CD8-positive, alpha-beta memory T cell (primary cell): ENCODE results near the gene NEK4. TPM values are rescaled to one million over a fixed set of nuclear protein-coding genes. Genes with fewer than 3 reads are reported as not detected.
"Not testable (repeated sequence)": the region's sequence is repeated elsewhere in the genome, so short reads cannot be mapped to it uniquely, and the experiment has no call there.

Source experiments
- CTCF ChIA-PET: fragments of 350-600 bp; sonication (Branson Sonifier 250); formaldehyde crosslinking; loops from one replicate; lab custom pipeline; 2021; ENCODE audit warnings: antibody characterized with exemption; lab: Charles Lee
- POLR2A ChIA-PET: fragments of 350-600 bp; sonication (Branson Sonifier 250); formaldehyde crosslinking; loops from one replicate; lab custom pipeline; 2021; ENCODE audit warnings: antibody characterized with exemption; lab: Charles Lee
- DNase-seq, 5 donors: peaks; one replicate each; pipeline versions ENCODE4 v3.0.0 to v3.0.0-alpha.2; 2020 to 2022; ENCODE audit warnings: mixed read lengths in 1 of 5
- H3K27ac ChIP-seq: one replicate; pipeline ENCODE4 v1.7.0; 2013; ENCODE audit warnings: low read depth, mild to moderate bottlenecking, low read length, moderate library complexity
- H3K27me3 ChIP-seq: 2 replicates; pipeline ENCODE4 v1.7.0; 2013; ENCODE audit warnings: low read length, mild to moderate bottlenecking; ENCODE audit not compliant: insufficient read depth, poor library complexity, severe bottlenecking
- H3K36me3 ChIP-seq: 2 replicates; pipeline ENCODE4 v1.7.0; 2013; ENCODE audit warnings: mild to moderate bottlenecking, low read length, moderate library complexity; ENCODE audit not compliant: insufficient read depth
- H3K4me1 ChIP-seq: 2 replicates; pipeline ENCODE4 v1.7.0; 2013; ENCODE audit warnings: mild to moderate bottlenecking, low read length, moderate library complexity; ENCODE audit not compliant: insufficient read depth
- H3K4me3 ChIP-seq: 2 replicates; pipeline ENCODE4 v1.7.0; 2013; ENCODE audit warnings: mild to moderate bottlenecking, low read length
- H3K9me3 ChIP-seq: 2 replicates; pipeline ENCODE4 v1.7.0; 2013; ENCODE audit warnings: mild to moderate bottlenecking, low read length
- H3K27ac Mint-ChIP-seq, 8 donors: one replicate each; pipeline ENCODE4 v1.8.0; 2020 to 2021; ENCODE audit warnings: mixed read lengths in 8 of 8, mild to moderate bottlenecking in 6 of 8, inconsistent platforms in 3 of 8, moderate library complexity in 3 of 8
- H3K27me3 Mint-ChIP-seq, 2 donors: one replicate each; pipeline ENCODE4 v1.8.0; 2020 to 2021; ENCODE audit warnings: mixed read lengths in 2 of 2, mild to moderate bottlenecking in 1 of 2, moderate library complexity in 1 of 2
- H3K36me3 Mint-ChIP-seq, 3 donors: one replicate each; pipeline ENCODE4 v1.8.0; 2020 to 2021; ENCODE audit warnings: mixed read lengths in 3 of 3, inconsistent platforms in 1 of 3, mild to moderate bottlenecking in 1 of 3
- H3K4me1 Mint-ChIP-seq, 3 donors: one replicate each; pipeline ENCODE4 v1.8.0; 2020 to 2021; ENCODE audit warnings: mixed read lengths in 3 of 3, inconsistent platforms in 1 of 3, mild to moderate bottlenecking in 1 of 3
- H3K4me3 Mint-ChIP-seq, 7 donors: one replicate each; pipeline ENCODE4 v1.8.0; 2020 to 2021; ENCODE audit warnings: mixed read lengths in 7 of 7, mild to moderate bottlenecking in 6 of 7, moderate library complexity in 4 of 7, inconsistent platforms in 2 of 7
- H3K9me3 Mint-ChIP-seq, 5 donors: one replicate each; pipeline ENCODE4 v1.8.0; 2020 to 2022; ENCODE audit warnings: mixed read lengths in 5 of 5, mild to moderate bottlenecking in 3 of 5, moderate library complexity in 2 of 5, inconsistent platforms in 1 of 5
- polyA plus RNA-seq: library from polyadenylated mRNA; unstranded; fragments of 300-500 nt; fragmentation: Illumina TruSeq; gene quantifications from one replicate; pipeline ENCODE4 v1.2.3, GENCODE V29; 2021
- total RNA-seq, 2 experiments: library from RNA; stranded (reverse); gene quantifications; one replicate each; pipeline ENCODE4 v1.2.3, GENCODE V29; 2021

Gene NEK4
- total and polyA plus RNA-seq, 3 experiments from 2014 or later, result 11.4 to 35.7 (median 33.5) TPM

DNA sequence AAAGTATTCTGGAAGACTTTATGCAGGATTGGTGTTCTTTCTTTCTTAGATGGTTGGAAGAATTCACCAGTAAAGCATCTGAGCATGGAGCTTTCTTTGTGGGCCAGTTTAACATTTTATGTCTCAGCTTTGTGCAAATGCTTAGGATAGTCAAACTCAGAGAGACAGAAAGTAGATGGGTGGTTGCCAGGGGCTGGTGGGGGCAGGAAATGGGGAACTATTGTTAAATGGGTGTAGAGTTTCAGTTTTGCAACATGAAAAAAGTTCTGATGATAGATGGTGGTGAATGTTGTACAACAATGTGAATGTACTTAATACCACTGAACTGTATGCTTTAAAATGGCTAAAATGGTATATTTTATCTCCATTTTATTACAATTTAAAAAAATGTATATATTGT lies 40.1 kb downstream of the NEK4 start:
- Histone ChIP-seq H3K36me3 (peaks cover 11% of the 10 kb centered on the region), H3K27ac (no peak overlapping the region), H3K9me3 (peaks cover 8% of the 10 kb centered on the region), H3K4me3 (no peak overlapping the region), H3K4me1 (no peaks in the 10 kb centered on the region), H3K27me3 (no peaks in the 10 kb centered on the region)
- Mint-ChIP-seq H3K4me1 (peaks cover 0 to 4% (median 0%) of the 10 kb centered on the region in 3 donors), H3K27me3 (no peaks in the 10 kb centered on the region), H3K27ac (peak overlapping the region in 1 of 8 donors; percentile 51), H3K9me3 (peaks cover 0 to 31% (median 20%) of the 10 kb centered on the region in 5 donors), H3K4me3 (no peak overlapping the region), H3K36me3 (peaks cover 32 to 71% (median 67%) of the 10 kb centered on the region in 3 donors)
- ChIA-PET CTCF (no interaction called here), POLR2A (no interaction called here)
- DNase-seq, result no peak

DNA sequence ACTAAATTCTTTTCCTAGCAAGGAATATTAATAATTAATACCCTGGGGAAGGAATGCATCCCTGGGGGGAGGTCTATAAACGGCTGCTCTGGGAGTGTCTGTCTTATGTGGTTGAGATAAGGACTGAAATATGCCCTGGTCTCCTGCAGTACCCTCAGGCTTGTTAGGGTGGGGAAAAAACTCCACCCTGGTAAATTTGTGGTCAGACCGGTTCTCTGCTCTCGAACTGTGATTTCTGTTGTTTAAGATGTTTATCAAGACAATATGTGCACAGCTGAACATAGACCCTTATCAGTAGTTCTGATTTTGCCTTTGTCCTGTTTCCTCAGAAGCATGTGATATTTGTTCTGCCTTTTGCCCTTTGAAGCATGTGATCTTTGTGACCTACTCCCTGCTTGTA lies 42.0 kb downstream of the NEK4 start:
- H3K27ac Mint-ChIP-seq, H3K4me3 Mint-ChIP-seq, POLR2A ChIA-PET, H3K36me3 ChIP-seq, H3K27me3 Mint-ChIP-seq, H3K27me3 ChIP-seq, H3K4me1 Mint-ChIP-seq, H3K4me1 ChIP-seq, H3K9me3 ChIP-seq, DNase-seq, H3K27ac ChIP-seq, H3K4me3 ChIP-seq, CTCF ChIA-PET: not testable (repeated sequence)
- Mint-ChIP-seq H3K36me3 (peaks cover 25 to 61% (median 53%) of the 10 kb centered on the region in 3 donors), H3K9me3 (peaks cover 0 to 31% (median 20%) of the 10 kb centered on the region in 5 donors)

DNA sequence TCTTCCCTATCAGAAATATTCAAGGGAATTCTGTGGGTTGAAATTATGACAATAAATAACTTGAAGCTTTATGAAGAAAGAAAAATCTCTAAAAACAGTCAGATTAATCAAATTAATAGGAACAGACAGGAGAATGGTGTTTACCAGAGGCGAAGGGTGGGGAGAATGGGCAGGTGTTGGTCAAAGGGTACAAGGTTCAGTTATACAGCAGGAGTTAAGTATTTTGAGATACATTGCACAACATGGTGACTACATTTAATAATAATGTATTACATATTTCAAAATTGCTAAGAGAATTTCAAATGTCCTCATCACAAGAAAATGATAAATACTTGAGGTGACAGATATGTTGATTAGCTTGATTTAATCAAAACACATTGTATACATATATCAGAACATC lies 46.2 kb downstream of the NEK4 start:
- CTCF ChIA-PET, result no interaction called here

DNA sequence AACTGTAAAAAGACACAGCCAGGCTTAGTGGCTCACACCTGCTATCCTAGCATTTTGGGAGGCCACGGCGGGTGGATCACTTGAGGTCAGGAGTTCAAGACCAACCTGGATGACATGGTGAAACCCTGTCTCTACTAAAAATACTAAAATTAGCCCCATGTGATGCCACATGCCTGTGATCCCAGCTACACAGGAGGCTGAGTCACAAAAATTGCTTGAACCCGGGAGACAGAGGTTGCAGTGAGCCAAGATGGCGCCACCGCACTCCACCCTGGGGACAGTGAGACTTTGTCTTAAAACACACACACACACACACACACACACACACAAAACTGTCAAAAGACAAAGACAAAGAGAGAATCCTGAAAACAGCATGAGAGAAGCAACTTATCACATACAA lies 46.8 kb downstream of the NEK4 start:
- H3K9me3 ChIP-seq, result no peaks in the 10 kb centered on the region
- H3K27me3 Mint-ChIP-seq, result no peaks in the 10 kb centered on the region
- POLR2A ChIA-PET, result no interaction called here
- H3K4me1 Mint-ChIP-seq, result peaks cover 16 to 23% (median 22%) of the 10 kb centered on the region in 3 donors
- DNase-seq, result no peak
- no peaks in the 10 kb centered on the region for H3K36me3 ChIP-seq
- H3K27ac Mint-ChIP-seq, result peak overlapping the region in 1 of 8 donors; percentile 10
- H3K9me3 Mint-ChIP-seq, result peaks cover 4 to 14% (median 7%) of the 10 kb centered on the region in 5 donors
- no peak overlapping the region for H3K27ac ChIP-seq
- H3K27me3 ChIP-seq, result no peaks in the 10 kb centered on the region
- H3K4me1 ChIP-seq, result peaks cover 23% of the 10 kb centered on the region
- CTCF ChIA-PET, result no interaction called here
- H3K36me3 Mint-ChIP-seq, result peaks cover 6 to 31% (median 29%) of the 10 kb centered on the region in 3 donors
- no peak overlapping the region for H3K4me3 Mint-ChIP-seq
- H3K4me3 ChIP-seq, result no peak overlapping the region

More for the DNA sequence above, 46.2 kb downstream of the NEK4 start:
- POLR2A ChIA-PET, result no interaction called here
- Mint-ChIP-seq H3K27ac (no peak overlapping the region), H3K4me3 (no peak overlapping the region), H3K4me1 (peaks cover 16 to 23% (median 22%) of the 10 kb centered on the region in 3 donors), H3K36me3 (peaks cover 9 to 32% (median 30%) of the 10 kb centered on the region in 3 donors), H3K9me3 (peaks cover 3 to 16% (median 12%) of the 10 kb centered on the region in 5 donors), H3K27me3 (no peaks in the 10 kb centered on the region)
- no peak overlapping the region for H3K4me3 ChIP-seq
- DNase-seq, result no peak
- no peak overlapping the region for H3K27ac ChIP-seq
- H3K36me3 ChIP-seq, result no peaks in the 10 kb centered on the region
- no peaks in the 10 kb centered on the region for H3K9me3 ChIP-seq
- peaks cover 23% of the 10 kb centered on the region for H3K4me1 ChIP-seq
- no peaks in the 10 kb centered on the region for H3K27me3 ChIP-seq

DNA sequence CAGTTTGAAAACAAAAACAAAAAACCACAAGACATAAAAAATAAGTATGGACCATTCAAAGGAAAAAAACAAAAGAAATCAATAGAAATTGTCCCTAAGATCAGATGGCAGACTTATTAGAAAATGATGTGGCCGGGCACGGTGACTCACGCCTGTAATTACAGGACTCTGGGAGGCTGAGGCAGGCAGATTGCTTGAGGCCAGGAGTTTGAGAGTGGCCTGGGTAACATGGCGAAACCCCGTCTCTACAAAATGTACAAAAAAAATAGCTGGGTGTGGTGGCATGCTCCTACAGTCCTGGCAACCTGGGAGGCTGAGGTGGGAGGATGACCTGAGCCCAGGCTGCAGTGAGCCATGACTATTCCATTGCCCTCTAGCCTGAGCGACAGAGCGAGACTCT lies 48.2 kb downstream of the NEK4 start:
- ChIA-PET POLR2A (no interaction called here), CTCF (no interaction called here)
- Histone ChIP-seq H3K4me3 (no peak overlapping the region), H3K27me3 (no peaks in the 10 kb centered on the region), H3K27ac (no peak overlapping the region), H3K4me1 (peaks cover 23% of the 10 kb centered on the region), H3K9me3 (no peaks in the 10 kb centered on the region), H3K36me3 (no peaks in the 10 kb centered on the region)
- peaks cover 16 to 23% (median 22%) of the 10 kb centered on the region in 3 donors for H3K4me1 Mint-ChIP-seq
- H3K9me3 Mint-ChIP-seq, result peaks cover 0 to 8% (median 3%) of the 10 kb centered on the region in 5 donors
- no peaks in the 10 kb centered on the region for H3K27me3 Mint-ChIP-seq
- peaks cover 7 to 29% (median 17%) of the 10 kb centered on the region in 3 donors for H3K36me3 Mint-ChIP-seq
- no peak overlapping the region for H3K4me3 Mint-ChIP-seq
- H3K27ac Mint-ChIP-seq, result peak overlapping the region in 2 of 8 donors; percentile 41 to 82
- no peak for DNase-seq

DNA sequence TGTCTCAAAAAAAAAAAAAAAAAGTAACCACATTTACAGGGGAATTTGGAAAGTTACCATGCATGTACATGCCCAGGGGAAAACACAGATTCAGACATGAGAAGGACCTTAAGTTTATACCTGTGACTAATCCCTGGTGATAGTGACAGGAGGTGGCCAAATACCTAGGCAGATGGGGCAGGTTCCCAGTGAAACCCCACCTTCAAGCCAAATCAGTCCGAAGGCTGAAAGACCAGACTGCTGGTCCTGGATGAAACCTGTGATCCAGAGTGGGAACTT lies 49.1 kb downstream of the NEK4 start:
- peaks cover 23% of the 10 kb centered on the region for H3K4me1 ChIP-seq
- H3K9me3 ChIP-seq, result no peaks in the 10 kb centered on the region
- Mint-ChIP-seq H3K36me3 (peaks cover 7 to 30% (median 16%) of the 10 kb centered on the region in 3 donors), H3K27me3 (no peaks in the 10 kb centered on the region), H3K4me3 (no peak overlapping the region), H3K27ac (no peak overlapping the region), H3K9me3 (peaks cover 0 to 8% (median 3%) of the 10 kb centered on the region in 5 donors), H3K4me1 (peaks cover 16 to 23% (median 22%) of the 10 kb centered on the region in 3 donors)
- H3K4me3 ChIP-seq, result no peak overlapping the region
- no peaks in the 10 kb centered on the region for H3K36me3 ChIP-seq
- CTCF ChIA-PET, result no interaction called here
- no peak for DNase-seq
- H3K27ac ChIP-seq, result no peak overlapping the region
- no peaks in the 10 kb centered on the region for H3K27me3 ChIP-seq
- POLR2A ChIA-PET, result no interaction called here

DNA sequence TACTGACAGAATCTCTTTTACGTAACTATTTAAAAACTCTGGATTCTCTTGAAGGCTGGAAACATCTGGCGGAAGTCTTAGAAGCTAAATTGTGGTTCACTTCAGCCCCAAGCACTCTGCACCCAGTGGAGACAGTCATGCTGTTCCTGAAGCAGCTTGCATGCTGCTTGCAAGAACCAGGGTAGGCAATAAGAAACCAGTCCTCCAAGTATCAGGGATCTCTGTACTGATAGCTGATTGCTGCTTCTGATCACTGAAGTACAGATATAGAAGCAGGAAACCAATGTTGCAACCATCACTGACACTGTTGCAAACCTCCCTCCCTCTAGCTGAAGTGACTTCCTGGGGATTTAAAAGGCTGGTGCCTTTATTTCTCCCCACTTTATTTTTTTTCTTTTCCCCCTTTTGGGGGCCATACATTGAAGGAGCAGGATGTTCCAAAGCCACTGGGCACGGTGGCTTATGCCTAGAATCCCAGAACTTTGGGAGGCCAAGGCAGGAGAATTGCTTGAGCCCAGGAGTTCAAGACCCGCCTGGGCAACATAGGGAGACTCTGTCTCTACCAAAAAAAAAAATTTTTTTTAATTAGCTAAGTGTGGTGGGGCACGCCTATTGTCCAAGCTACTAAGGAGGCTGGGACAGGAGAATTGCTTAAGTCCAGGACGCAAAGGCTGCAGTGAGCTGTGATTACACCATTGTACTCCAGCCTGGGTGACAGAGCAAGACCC lies 49.6 kb downstream of the NEK4 start:
- H3K27me3 ChIP-seq, result no peaks in the 10 kb centered on the region
- peaks cover 18 to 23% (median 22%) of the 10 kb centered on the region in 3 donors for H3K4me1 Mint-ChIP-seq
- no peaks in the 10 kb centered on the region for H3K9me3 ChIP-seq
- ChIA-PET POLR2A (no interaction called here), CTCF (no interaction called here)
- peaks cover 7 to 35% (median 16%) of the 10 kb centered on the region in 3 donors for H3K36me3 Mint-ChIP-seq
- peak in 1 of 5 donors; percentile 41 for DNase-seq
- no peaks in the 10 kb centered on the region for H3K36me3 ChIP-seq
- no peak overlapping the region for H3K4me3 ChIP-seq
- peaks cover 23% of the 10 kb centered on the region for H3K4me1 ChIP-seq
- H3K4me3 Mint-ChIP-seq, result peak overlapping the region in 4 of 7 donors; percentile 24 to 53 (median 44)
- peaks cover 0 to 8% (median 3%) of the 10 kb centered on the region in 5 donors for H3K9me3 Mint-ChIP-seq
- H3K27ac ChIP-seq, result no peak overlapping the region
- peak overlapping the region; percentile 27 to 88 (median 73) for H3K27ac Mint-ChIP-seq
- H3K27me3 Mint-ChIP-seq, result no peaks in the 10 kb centered on the region

DNA sequence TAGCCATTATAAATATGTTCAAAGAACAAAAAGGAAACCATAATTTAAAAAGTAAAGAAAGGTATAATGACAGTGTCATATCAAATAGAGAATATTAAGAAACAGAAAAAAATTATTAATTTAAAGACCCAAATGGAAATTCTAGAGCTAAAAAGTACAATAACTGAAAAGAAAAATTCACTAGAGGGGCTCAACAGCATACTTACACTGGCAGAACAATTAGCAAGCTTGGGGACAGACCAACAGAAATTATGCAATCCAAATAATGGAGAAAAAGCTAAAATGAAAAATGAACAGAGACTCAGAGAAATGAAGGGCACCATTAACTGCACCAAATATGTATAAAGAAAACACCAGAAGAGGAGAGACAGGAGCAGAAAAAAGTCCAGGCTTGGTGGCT lies 51.1 kb downstream of the NEK4 start:
- Histone ChIP-seq H3K27me3 (no peaks in the 10 kb centered on the region), H3K9me3 (no peaks in the 10 kb centered on the region), H3K4me1 (peaks cover 23% of the 10 kb centered on the region), H3K4me3 (no peak overlapping the region), H3K27ac (no peak overlapping the region), H3K36me3 (no peaks in the 10 kb centered on the region)
- Mint-ChIP-seq H3K9me3 (peaks cover 0 to 8% (median 3%) of the 10 kb centered on the region in 5 donors), H3K4me1 (peaks cover 18 to 23% (median 22%) of the 10 kb centered on the region in 3 donors), H3K27me3 (no peaks in the 10 kb centered on the region), H3K36me3 (peaks cover 7 to 35% (median 16%) of the 10 kb centered on the region in 3 donors), H3K27ac (peak overlapping the region in 1 of 8 donors; percentile 62), H3K4me3 (no peak overlapping the region)
- CTCF ChIA-PET, result no interaction called here
- POLR2A ChIA-PET, result no interaction called here
- no peak for DNase-seq
